Choroid plexus epithelial cell (primary cell): Measurements from ENCODE around the gene CFL1.
"Not testable (repeated sequence)": the region's sequence is repeated elsewhere in the genome, so short reads cannot be mapped to it uniquely, and the experiment has no call there.

Experiments
- DNase-seq: peaks from one replicate; pipeline ENCODE4 v3.0.0-alpha.2; 2010; ENCODE audit warnings: low read depth
- H3K4me3 ChIP-seq: 2 replicates; pipeline ENCODE4 v1.5.1; 2011; ENCODE audit warnings: low read depth, mild to moderate bottlenecking, control low read depth, low read length, moderate library complexity
- CTCF ChIP-seq: conservative IDR thresholded peaks from 2 replicates; pipeline ENCODE4 v1.5.1; 2011; ENCODE audit warnings: low read depth, mild to moderate bottlenecking, control low read depth, inconsistent platforms, low read length, moderate library complexity

Gene CFL1

DNA sequence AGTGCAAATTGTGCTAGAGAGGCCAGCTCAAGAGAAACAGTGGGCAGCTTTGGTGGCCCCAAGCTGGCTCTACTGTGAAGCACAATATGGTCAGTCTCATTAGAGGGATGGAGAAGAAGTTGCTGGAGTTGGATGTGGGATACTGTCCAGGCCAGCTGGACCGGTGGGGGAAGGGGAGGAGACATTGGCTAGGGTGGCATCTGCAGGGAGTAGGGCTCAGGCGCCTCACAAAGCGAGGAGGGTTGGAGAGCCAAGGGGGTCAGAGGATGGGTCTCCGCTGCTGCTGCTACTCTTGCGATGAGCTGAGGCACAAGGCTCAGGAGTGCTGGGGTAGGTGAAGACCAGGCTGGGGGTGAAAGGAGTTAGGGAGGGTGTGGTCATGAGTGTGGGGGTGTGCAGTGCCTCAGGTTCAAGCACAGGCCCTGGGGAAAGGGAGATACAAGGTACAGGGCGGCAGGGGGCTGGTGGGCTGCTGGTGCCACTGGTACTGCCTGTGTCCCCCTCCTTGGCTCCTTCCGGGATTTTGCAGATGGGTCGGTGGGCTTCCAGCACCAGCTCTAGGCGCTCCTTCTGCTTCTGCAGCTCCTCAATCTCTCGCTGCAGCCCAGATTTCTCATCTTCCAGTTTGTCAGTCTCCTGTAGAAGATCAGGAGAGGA lies 34.8 kb upstream of the CFL1 start:
- no peak for DNase-seq
- no peak overlapping the region for H3K4me3 ChIP-seq
- TF ChIP-seq CTCF, result no peak

DNA sequence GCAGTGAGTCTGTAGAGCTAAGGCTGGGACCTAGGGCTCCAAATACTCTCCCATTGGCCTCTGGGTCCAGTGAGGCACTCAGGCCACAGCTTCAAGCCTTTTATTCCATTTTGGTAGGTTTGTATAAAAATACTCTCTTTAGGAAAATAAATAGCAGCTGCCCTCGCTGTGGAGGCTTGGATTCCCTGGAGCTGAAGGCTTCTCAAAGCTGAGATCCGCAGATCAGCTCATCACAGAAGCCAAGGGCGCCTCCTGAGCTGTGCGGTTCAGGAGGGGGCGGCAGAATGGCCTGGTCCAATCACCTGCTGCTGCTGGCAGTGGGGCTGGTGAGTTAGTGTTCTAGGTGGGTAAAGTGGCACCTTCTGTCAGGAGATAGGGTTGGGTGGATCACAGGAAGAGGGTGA lies 34.2 kb upstream of the CFL1 start:
- H3K4me3 ChIP-seq, result peak overlapping the region; percentile 69
- not testable (repeated sequence) for DNase-seq

DNA sequence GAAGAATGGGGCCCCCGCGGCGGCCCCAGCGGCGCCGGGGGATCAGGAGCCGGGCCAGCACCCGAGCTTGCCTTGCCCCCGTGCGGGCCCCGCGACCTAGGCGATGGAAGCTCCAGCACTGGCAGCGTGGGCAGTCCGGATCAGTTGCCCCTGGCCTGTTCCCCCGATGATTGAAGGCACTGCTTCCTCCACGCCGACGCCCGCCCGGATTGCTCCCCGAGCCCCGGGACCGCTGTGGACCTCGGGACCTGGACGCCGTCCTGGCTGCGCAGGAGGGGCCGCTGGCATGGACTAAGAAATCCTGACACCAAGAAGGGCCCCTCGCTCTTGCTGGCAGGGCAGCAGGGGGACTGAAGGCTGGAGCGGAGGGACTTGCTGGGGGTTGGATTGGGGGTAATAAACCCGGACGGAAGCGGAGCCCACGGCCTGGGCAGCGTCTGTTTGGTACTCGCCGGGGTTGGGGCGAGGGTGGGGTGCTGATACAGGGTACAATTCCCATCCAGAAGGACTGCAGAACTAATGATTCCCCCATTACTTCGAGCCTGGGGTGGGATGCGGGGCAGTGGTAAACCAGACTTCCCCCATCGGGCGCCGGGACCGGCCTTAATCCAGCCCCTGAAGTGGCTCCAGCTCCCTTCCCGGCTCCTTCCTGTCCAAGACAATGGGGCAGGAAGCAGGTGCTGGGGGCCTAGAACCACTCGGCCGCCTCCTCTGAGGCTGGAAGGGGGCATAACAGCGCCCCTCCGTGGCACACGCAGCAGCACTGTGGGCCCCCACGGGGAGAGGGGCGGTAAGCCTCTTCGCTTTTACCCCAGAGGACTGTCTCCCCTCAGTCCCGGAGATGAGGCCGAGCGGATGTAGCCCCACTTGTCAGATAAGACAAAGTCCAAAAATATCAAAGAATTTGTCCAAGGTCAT lies 33.5 kb upstream of the CFL1 start:
- peak overlapping the region; percentile 69 for H3K4me3 ChIP-seq
- peak; percentile 51 for TF ChIP-seq CTCF
- DNase-seq, result no peak

DNA sequence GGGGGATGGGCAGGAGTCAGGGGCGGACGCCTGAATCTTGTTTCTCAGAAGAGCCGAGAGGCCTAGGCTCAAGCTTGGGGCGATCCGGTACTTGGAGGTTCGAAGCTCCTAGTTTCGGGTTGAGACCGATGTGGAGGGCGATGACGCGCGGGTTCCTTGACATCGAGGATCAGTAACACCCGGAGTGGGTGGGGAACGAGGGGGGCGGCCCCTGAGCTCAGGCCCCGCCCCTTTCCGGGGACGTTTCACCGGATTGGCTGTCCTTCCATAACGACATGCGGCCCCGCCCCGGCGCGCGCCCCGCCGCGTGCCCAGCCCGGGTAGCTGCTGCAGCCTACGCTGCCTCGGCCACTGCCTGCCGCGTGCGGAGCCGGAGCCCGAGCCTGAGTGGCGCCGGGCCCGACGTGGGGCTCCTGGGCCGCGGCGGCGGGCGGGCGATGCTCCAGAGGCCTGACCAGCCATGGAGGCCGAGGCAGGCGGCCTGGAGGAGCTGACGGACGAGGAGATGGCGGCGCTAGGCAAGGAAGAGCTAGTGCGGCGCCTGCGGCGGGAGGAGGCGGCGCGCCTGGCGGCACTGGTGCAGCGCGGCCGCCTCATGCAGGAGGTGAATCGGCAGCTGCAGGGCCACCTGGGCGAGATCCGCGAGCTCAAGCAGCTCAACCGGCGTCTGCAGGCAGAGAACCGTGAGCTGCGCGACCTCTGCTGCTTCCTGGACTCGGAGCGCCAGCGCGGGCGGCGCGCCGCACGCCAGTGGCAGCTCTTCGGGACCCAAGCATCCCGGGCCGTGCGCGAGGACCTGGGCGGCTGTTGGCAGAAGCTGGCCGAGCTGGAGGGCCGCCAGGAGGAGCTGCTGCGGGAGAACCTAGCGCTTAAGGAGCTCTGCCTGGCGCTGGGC lies 32.6 kb upstream of the CFL1 start, which contains the start of gene CCDC85B:
CCDC85B (plus strand) TSS at position 350 of the 895 bp plus-strand sequence; CDS start at position 461, 111 bp downstream.
- no peak for TF ChIP-seq CTCF
- DNase-seq, result peak; percentile 97
- H3K4me3 ChIP-seq, result peak within 1 kb of the TSS; percentile 69

- peak; percentile 98 for DNase-seq
- TF ChIP-seq CTCF, result peak; percentile 66
- peak within 1 kb of the TSS; percentile 90 for H3K4me3 ChIP-seq
These were observed 30.3 kb upstream of the CFL1 start, which contains the start of gene FIBP for GRCh38 chr11:65888163-65888814. FIBP (minus strand) TSS chr11:65888471; CDS start chr11:65888418, 53 bp downstream.

GRCh38 chr11:65887723-65888162 lies 29.8 kb upstream of the CFL1 start:
- H3K4me3 ChIP-seq, result peak overlapping the region; percentile 90
- DNase-seq, result no peak
- TF ChIP-seq CTCF, result no peak
